NCI-H2196 treated with DMSO at 0.1 percent for 48 hours (cell line): Measurements from ENCODE around the gene DAND5.

Experiments
- DNase-seq: peaks from one replicate; lab custom pipeline; 2025; ENCODE audit not compliant: unreplicated experiment; lab: John Stamatoyannopoulos, UW

Gene DAND5

DNA sequence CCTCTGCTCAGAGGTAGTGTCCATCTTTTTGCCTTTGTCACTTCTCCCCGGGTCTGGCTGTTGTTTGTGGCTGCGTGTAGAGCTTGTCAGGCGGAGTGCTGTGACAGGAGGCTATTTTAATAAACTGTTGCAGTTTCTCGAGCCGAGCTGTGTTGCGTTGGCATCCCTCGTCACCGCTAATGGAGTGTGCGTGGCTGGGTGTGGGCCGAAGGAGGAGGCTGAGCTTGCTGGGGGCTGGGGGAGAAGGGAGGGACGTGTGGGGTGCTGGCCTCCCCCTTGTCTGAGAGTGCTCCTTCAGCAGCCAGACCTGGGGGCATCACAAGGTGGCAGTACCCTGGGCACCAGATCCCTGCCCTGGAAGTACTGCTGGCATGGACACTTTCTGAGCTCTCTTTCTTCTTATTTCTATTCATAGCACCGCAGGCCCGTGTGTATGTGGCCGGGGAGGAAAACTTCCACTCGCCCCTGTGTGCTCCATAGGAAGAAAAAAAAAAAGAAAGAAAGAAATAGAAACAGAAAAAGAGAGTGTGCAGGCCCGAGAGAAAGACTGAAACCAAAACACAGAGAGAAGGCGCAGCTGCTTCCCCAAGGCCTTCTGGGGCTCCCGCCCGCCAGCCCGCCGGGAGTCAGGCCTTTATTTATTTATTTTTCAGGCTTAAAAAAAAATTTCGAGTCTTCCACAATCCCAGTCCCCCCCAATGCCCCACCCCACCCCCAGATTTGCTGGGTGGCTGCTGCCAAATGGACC is 52.9 kb downstream of the DAND5 start:
- no peak for DNase-seq

DNA sequence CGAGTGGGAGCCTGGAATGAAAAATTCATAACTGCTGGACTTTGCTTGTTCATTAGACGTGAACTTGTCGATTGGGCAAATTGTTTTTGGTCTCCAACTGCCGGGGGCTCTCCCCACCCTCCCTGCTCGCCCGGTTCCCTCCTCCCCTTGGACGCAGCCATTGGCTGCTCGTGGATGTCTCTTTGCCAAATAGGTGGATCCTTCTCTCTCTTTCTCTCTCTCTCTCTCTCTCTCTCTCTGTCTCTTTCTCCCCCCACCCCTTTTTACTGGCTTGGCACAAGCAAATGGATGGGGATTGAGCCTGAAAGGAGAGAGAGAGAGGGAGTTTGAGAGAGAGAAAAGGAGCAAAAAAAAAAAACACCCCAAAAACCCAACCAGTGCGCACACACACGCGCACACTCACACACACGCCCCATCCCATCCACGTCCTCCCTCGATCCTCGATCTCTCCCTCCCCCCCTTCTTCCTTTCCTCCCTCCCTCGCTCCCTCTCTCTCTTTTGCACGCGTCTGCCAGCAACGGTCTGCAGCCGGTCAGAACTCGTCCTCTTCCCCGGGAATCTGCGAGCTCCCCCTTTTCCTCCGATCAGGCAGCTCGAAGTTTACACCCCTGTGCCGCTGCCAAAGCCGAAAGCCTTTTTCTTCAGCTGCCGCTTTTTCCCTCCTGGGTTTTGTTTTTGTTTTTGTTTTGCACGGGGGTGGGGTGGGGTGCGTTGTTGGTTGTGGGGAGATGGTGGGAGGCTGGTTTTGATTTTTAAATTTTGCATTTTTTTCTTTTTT is 53.7 kb downstream of the DAND5 start:
- DNase-seq, result peak; percentile 66

DNA sequence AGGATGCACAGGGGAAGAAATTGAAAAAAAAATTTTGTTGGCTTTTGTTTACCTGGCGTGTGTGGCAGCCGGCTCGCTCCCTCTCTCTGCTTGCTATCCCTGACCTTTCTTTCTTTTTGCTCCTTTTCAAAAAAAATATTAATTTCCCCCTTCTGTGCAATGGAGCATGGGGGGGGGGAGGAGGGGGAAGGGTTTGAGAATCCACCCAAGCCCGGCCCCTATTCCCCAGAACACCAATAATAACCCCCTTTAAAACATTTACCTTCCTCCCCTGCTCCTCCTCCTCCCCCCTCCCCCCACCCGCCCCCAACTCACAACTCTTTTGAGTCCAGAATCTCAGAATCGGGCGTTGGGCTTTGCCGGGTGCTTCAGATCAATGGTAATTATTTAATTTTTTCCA is 54.3 kb downstream of the DAND5 start:
- DNase-seq, result no peak
